ENCODE measurements around the gene ROR2.
A peak's percentile ranks its signal among the peaks of the same experiment; 100 is the strongest.

The ROR2 gene

DNA sequence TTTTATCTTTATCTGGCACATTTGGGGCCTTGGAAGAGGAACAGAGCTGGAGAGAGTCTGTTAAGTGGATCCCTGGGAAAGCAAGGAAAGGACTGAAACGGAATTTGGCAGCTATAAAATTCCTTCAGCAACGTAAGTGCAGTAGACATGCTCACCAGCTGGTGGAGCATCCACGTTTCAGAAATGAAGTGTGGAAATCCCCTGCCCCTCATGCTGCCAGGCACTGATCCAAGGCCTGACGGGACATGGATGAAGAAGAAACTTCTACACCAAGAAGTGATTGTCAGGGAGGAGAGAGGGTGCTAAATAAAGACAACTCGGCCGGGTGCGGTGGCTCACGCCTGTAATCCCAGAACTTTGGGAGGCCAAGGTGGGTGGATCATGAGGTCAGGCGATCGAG lies 209.3 kb downstream of the ROR2 start:
- no peak for DNase-seq (ENCODE audit: low read depth in 3 of 3)

DNA sequence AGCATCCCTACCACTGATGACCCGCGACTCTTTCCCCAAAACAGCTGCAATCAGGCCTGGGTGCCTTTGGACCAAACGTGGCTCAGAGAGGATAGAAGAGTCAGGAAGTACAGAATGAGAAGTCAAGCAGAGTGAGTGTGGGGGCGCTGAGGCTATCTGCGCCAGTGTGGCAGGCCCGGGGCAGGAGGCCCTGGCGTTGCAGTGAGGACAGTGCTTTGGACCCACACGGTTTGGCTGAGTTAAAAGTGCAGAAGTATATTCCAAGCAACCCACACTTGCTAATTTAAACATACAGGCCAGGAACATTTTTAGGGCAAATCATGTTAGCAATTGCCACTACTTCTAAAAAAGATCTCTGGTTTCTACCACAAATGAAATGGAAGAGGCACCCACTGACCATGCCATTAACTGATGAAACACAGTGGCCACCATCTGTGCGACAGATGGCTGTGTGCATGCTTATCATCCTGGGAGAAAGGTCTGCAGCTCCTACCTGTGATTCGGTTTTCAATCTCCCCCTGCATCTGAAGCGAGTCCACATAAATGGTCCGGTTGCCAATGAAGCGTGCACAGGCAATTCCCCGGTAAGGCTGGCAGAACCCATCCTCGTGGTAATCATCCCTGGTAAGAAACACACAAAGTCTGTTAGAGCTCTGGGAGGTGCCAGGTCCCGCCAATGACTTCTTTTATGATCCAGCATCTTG lies 213.0 kb downstream of the ROR2 start:
- no peak for DNase-seq (ENCODE audit: low read depth in 3 of 3)

DNA sequence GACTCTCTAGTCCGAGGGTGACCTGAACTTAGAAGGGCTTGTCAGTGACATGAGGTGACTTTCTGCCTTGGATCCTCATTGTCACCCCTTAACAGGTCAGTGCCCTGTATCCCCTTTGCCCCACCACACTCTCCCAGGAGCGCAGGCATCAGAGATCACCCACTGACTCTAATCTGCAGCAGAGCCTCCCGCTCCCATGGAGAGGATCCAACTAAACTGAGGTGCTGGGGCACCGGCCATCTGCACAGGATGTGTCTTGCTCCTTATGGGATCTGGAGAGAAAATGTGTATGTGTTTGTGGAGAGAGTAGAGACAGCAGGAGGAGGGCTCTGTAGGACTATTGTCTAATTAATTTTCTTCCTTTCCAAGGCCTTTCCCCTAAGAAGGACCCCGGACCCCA lies 213.7 kb downstream of the ROR2 start:
- DNase-seq (ENCODE audit: low read depth in 3 of 3), result no peak

DNA sequence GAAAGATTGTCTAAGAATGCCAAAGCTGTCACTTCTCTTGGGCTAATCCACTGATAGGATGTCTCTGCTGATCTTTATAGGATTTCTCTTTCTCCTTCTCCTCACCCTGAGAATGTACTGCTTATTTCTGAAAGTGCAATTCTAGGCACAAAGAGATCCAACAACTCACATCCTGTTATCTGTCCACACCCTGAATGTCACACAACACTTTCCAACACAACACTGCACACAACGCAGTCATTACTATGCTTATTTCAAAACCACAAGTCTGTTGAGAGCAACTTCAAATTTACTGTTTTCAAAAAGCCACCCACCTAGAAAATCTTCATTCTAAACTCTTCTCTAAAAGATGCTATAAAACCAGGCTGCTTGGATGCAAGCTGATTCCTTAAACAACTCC lies 215.0 kb downstream of the ROR2 start:
- DNase-seq (ENCODE audit: low read depth in 3 of 3), result no peak

DNA sequence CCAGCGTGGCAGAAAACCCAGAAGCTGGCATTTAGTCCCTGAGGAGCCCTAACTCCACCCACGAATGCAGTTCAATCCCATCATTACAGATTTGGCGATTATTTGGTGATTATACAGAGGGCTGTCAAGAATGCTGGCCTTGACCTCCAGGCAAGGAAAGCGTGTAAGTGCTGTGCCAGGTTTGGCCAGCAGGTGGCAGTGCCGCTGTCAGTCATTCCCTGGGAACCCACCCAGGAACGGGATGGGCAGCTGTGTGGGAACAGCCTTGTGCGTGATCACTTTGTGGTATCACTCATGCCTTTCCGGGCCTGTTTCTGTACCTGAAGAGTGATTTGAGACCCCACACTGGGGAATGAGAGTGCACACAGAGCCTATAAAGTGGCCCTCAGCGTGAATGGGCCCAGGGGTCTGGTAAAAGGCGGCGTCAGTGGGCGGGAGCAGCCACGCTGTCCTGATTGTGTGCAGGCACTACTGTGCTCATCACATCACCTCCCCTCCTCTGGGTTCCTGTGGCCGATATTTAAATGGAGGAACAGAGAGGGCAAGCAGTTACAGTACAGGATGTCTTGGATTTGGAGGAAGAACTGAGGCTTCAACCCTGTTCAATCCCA lies 215.6 kb downstream of the ROR2 start:
- peak; percentile 11 to 59 (median 22) for DNase-seq (ENCODE audit: low read depth in 3 of 3)

DNA sequence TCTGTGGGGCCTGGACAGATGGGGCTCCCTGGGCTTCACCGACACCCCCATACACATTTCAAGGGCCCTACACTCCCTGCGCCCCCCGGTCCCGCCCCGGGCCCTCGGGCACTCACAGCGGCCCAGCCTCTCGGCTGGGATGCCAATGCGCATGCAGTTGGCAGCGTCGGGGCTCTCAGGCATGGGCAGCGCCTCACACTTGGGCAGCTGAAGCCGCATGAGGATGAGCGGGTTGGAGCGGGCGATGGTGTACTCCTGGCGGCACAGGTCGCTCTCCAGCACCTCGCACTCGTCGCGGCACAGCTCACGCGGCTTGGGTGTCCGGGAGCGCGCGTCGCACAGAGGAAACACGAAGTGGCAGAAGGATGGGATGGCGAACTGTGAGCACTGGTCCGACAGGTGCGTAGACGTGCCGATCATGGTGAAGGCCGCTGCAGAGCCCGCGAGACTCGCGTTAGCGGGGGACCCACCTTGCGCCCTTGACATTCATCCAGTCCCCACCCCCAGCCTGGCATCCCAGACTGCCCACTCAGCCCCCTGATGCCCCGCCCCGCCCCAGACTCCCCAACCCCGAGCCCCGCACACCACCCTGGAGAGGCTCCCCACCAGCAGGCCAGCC lies 216.9 kb downstream of the ROR2 start:
- DNase-seq (ENCODE audit: low read depth in 3 of 3), result no peak

DNA sequence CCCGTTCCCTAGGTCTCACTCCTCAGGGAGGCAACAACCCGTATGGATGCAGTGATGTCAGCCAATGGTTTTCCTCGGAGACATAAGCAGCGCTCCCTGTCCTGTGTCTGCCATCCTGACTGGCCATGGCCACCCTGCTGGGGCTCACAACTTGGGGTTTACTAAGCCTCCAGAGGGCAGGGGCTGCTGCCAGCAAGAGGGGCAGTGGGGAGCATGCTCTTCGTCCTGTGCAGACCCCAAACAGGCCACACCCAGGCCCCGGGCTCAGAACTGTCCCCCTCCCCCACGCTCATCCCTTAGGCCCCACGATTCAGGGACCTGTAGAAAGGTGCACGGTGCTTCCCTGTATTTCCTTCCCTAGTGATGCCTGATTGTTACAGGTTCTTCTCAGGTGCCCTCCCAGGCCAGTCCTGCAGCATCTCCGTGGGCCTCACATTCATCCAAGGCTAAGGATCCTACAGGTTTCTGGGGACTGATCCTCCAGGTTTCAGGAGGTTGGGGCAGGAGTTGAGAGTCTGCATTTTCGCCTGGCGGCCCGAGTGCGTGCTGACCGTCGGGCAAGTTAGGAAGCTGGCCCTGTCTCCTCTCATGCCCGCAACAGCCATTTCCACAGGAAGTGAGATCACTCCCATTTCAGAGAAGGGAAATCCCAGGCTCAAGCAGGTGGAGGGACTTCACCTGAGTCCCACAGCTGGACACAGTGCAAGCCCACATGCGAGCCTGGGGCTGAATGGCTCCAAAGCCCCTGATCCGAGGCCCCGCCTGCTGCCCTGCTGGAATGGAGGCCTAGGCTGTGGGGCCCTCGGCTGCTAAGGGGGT lies 217.6 kb downstream of the ROR2 start:
- DNase-seq (ENCODE audit: low read depth in 3 of 3), result no peak

DNA sequence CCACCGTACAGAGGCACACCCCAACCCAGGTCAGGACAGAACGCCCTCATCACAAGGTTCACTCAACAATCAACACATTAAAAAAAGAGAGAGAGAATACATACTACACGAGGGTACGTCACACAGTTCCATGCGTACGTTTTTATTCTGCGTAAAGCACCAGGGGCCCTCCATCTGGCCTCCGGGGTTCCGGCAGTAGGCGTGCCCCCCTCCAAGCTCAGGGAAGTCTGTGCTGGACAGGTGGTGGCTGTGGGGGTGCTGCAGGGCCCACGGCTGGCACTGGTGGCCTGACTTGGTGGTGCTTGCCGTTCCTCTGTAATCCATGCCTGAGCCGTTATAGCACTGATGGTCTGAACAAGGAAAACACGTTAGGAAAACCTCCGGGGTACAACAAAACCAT lies 219.2 kb downstream of the ROR2 start:
- DNase-seq (ENCODE audit: low read depth in 3 of 3), result no peak

DNA sequence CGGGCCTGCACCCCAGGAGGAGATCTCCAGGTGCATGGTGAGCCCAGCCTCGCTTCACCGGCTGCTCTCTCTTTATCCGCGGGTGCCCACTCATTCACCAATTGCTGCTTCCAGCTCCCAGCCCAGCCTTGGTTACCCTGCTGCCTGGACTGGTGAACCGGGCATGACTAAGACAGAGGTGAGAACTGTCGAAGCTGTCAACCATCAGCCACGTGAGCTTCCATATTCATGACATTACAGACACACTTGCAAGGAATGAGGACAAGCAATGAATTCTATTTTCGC lies 220.5 kb downstream of the ROR2 start:
- DNase-seq (ENCODE audit: low read depth in 3 of 3), result no peak

DNA sequence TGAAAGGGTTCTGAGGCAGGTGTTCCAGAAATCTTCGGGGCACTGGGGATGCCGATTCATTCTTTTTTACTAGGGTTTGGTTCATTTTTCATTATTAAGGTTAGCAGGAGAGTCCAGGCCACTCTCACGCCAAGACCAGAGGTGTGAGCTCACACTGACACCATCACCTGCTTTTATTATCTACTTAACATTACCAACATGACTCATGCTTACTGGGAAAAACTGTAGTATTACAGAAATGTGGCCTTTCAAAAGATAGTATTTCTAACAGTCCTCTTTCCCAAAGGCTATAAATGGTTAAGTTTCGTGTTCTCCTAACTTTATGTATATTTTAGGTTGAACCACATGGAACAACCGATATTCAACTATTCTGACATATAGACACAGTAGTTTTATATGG lies 222.1 kb downstream of the ROR2 start:
- no peak for DNase-seq (ENCODE audit: low read depth in 3 of 3)

DNA sequence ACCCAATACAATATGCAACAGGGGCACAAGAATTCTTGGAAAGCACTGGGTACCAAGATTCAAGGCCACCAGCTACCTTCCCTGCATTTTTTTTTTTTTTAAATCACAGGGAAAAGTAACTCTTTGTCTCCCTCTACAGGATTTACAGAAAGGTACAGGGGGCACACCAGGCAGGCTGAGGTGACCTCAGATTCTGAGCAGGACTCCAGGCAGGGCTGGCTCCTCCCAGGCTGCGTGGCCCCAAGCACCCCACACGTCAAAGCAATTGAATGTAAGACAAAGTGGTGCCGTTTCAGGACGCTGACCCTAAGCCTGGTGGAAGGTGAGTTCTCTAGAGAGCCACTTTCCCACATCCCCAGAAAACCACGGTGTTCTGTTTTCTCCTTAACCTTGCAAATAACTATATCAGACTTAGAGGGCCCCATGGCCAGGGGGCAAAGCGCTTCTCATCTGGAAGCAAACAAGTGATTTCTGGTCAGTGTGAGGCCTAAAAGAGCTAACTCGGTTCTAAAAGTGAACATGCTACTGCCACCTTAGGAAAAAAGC lies 222.6 kb downstream of the ROR2 start:
- DNase-seq (ENCODE audit: low read depth in 3 of 3), result peak in 2 of 3 experiments; percentile 5 to 12

DNA sequence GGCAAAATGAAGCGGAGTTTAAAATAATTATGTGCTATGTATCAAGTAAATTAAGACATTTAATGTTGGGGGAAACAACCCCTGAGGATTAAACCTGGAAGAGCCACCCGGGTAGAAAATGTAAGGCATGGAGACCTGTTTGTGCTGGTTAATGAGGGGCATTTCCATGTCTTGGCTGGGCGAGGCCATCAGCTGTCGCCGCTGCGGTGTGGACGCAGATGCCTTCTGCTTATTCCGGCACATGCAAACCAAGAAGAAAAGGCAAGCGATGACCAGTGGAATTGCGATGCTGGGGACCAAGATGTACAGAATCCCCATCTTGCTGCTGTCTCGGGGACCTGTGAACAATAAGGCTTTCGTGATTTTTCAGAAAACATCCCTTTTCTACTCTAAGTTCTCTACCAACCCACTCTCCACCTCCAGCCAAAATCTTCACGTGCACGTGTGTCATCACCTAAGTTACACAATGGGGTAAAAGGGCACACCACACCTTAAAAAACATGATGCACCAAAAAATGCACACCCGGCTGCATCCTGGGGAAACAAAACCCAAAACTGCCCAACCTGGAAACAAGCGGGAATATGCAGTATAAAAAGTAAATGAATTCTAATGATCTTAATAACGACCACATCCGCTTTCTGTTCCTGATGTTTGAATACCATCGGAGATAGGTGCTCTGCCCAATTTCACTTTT lies 223.5 kb downstream of the ROR2 start:
- DNase-seq (ENCODE audit: low read depth in 3 of 3), result no peak

DNA sequence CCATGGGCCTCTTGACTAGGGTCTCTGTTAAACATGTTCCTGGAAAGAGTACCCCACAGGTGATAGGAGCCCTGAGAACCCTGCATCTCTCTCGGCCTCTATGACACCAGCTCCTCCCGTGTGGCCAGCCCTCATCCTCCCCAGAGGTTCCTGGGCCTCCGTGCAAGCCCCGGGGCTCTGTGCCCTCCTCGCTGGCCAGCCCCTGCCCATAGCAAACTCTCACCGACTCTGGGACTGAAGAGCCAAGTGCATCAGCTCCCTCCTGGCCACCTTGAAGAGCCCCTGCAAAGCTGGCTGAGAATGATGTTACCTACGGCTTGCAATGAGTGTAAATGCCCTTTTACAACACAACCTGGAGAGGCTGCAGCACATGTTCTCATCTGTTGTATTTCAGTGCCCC lies 224.4 kb downstream of the ROR2 start:
- no peak for DNase-seq (ENCODE audit: low read depth in 3 of 3)

DNA sequence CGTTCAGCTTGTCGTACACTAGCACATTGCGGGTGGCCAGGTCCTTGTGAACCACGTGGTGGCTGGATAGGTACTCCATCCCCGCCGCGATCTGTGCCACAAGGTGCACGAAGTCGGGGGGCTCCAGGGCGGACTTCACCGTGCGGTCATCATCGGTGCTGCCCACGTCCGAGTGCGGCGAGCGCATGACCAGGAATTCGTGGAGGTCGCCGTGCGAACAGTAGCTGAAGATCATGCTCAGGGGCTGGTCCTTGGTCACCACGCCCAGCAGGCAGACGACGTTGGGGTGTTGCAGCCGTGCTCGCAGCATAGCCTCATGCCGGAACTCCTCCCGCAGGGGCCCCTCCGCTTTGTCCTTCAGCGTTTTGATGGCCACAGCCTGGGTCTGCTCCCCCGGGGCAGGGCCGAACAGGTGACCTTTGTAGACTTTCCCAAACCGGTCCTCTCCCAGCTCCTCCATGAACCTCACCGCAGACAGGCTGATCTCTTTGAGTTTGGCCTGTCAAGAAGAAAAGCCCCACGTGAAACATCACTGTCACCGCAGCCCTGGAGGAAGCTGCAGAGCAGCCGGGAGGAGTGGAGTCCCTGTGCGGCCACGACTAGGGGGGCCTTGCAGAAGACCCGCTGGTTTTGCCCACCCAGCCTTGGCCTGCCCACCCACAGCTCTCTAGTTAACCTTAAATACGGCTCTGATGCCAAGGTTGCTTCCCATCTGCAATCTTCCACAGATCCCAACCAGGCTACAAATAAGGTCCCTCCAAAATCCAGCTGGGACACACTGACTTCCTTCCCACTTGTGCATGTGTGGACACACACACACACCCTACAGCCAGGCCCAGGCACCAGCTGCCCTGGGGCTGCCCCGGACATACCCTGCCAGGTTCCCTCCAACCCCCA lies 225.2 kb downstream of the ROR2 start:
- no peak for DNase-seq (ENCODE audit: low read depth in 3 of 3)

DNA sequence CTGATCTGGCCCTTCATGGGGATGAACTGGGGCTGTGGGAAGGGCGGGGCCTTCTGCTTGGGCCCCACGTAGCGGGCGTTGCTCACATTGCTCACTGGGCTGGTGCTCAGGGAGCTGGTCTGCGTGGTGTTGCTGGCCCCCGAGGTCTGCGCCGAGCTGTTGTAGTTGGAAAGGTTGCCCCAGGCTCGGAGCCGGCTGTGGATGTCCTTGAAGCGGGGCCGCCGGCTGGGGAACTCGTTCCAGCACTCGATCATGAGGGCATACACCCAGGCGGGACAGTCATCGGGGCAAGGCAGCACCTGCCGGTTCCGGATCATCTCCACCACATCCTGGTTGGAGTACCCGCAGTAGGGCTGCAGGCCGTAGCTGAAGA lies 226.0 kb downstream of the ROR2 start:
- no peak for DNase-seq (ENCODE audit: low read depth in 3 of 3)

DNA sequence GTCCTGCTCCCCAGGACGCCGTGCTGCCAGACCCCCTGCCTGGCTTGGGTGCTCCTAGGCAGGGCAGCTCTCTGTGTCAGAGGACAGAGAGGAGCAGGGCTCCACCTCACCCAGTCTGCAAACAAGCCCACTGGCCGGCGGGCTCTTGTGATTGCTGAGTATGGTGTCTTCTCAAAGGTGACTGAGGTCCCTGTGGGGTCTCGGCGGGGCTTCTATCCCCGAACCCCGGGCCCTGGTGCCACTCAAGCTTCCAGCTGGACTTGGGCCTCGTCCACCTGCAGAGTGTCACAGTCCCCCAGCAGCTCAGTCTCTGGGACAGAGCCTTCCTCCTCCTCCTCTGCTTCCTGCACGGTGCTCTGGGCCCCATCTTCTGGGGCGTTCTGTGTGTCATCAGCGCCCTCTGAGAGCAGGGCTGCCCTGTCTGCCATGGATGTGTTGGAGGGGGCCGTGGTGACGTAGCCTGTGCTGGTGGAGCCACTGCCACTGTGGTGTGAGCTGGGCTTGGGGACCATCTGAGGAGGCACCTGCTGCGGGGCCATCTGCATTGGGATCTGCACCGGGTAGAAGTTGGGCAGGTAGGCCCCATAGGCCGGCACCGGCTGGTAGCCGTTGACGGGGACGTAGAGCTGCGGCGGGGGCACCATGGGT lies 226.5 kb downstream of the ROR2 start:
- DNase-seq (ENCODE audit: low read depth in 3 of 3), result no peak

DNA sequence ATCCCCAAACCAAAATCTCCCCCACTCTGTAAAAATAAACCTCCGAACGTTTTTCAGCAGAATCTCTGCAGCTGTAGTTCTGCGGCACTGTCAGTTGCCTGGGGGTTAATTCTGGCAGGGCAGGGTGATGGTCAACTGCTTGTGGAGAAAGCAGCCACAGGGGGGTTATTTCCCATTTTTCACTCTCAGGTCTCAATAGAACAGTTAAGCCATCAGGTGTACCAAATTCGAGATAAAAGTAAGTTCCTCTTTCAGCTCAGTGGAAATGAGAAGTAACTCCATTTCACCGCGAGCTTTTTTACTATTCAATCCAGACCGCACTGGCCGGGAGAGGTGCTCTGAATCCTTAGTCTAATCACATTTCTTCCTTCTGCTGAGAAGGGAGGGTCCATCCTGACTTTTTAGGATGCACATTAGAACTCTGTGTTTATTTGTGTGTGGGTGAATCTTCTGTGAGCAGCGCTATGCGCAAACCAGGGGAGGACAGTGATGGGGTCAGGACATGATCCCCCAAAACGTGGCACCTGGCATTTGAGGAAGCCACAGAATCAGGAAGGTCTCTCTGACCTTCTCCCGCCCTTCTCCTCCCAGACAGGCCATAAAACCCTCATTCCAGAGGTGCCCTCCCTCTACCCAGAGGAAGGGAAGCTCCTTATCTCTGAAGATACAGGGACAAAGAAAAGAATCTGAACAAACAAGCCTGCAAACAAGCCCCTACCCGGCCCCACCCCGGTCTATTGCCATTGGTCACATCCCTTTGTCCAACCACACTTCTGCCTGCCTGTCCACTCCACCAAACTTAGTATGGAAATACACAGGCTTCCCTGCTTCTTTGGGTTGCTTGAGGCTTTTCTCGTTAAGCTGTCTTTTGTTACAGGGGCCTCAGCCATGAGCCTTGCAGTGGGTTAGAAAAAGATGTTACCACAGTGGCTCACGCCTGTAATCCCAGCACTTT lies 229.0 kb downstream of the ROR2 start:
- no peak for DNase-seq (ENCODE audit: low read depth in 3 of 3)

DNA sequence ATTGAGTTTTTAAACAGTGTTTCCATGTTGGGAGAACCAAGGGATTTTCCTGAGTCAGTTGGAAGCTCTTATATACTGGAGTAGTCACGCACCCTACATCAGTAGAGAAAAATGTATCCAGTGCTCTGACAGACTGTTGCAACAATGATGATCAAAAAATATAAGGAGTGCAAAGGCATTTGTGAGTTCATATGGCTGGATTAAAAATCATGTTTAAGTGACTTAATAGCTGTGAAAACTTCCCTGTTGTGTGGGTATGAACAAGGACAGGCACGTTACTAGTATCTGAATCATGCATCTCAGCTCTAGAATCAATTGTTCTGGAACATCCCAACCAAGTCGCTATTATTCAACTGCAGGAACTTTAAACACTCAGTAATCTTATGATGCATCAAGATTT lies 229.7 kb downstream of the ROR2 start:
- no peak for DNase-seq (ENCODE audit: low read depth in 3 of 3)

DNA sequence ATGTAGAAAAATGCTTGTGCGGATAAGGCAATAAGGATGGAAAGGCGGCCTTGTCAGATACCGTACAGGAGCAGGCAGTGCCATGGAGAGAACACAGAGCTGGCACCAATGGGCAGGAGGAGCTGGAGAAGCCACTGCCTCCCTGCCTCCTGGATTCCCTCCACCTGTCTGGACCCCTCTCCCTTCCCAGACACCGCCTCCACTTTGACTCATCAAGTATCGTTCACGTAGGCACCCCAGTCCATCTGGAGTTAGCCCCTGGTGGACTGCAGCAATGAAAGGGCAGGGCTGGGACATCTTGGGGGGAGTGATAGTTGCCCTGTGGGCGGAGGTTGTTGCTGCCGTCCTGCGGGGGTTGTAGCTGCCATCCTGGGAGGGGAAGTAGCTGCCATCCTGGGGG lies 232.0 kb downstream of the ROR2 start:
- DNase-seq (ENCODE audit: low read depth in 3 of 3), result no peak
